Stimulated activated CD8-positive, alpha-beta memory T cell treated with anti-CD3 and anti-CD28 coated beads, Interleukin-2, amount 100 ng/mL, for 1 hour (primary cell): ENCODE results near the gene NWD2.

Experiments used
- DNase-seq, 2 donors: peaks; one replicate each; pipeline ENCODE4 v3.0.0-alpha.2; 2020; ENCODE audit warnings: low read depth in 2 of 2

The NWD2 gene

DNA sequence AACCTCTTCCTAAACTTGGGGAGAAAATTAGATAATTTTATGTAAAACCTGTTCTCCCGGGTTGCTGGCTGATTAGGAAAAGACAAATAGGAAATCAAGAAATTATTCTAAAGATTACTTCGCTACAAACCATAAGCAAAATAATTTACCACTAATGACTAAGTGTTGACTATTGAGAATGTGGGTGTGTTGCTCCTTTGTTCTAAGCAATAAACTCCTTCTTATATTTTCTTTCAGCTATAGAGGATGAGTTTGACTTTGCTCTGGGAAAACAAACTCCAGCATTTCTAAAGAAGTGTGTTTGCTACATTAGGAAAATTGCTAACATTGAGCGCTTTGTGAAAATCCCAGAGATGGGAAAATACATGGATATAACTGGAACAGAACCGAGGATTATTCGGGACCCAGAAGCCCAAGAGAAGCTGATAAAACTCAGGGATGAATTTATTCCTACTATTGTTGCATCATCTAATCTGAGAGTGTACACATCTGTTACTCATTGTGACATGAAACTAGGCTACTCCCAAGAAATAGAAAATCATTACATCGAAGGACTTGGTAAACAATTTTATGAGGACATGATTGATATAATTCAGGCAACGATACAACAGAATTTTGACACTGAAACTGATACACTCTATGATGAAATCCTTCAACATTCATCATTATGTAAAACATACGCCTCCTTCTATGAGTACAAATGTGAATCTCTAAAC lies 194.2 kb downstream of the NWD2 start:
- DNase-seq = no peak

DNA sequence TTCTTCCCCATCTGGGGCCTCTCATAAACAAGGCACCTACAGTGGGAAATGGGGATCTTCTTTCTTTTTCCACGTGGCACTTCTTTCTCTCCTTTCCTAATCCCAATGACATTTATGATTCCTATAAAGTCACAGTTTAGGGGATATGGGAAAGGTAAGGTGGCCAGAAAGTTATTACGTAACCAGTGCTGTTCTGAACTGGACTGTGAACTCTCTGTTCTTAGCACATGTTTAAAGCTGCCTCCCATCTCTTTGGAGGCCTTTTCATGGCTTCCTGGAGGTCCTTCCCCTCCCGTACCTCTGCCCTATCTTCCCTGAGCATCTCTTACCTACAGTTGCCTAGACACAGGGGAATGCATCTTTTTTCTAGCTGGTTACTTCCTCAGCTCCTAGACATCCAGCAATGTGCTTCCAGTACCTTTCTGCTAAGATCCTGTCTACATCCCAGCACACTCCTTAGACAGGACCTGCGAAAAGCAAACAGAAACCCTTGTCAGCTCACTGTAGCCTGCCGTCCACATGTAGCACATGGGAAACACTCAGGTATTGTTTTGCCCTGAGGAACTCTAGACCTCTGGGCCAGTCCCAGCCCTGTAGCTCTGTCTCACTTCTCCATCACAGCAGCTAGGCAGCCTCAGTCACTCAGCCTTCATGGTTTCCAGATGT lies 195.4 kb downstream of the NWD2 start:
- DNase-seq = no peak

DNA sequence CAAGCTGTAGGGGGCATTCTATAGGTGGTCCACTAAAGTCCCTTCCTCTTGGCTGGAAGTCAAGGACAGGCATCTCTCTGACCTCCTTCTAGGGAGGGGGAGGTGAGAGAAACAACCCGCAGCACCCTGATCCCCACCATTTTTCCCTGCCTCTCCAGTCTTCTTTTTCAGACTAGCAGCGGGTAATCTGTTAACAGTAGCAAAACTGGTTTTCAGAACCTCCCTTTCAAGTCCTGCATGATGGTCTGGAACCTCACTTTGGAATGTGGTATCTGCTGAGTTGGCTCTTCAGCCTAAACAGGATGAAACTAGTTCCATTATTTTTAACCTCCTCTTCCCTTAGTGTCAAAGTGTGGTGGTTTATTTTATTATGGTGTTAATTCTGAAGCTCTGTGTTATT lies 196.0 kb downstream of the NWD2 start:
- DNase-seq = no peak

DNA sequence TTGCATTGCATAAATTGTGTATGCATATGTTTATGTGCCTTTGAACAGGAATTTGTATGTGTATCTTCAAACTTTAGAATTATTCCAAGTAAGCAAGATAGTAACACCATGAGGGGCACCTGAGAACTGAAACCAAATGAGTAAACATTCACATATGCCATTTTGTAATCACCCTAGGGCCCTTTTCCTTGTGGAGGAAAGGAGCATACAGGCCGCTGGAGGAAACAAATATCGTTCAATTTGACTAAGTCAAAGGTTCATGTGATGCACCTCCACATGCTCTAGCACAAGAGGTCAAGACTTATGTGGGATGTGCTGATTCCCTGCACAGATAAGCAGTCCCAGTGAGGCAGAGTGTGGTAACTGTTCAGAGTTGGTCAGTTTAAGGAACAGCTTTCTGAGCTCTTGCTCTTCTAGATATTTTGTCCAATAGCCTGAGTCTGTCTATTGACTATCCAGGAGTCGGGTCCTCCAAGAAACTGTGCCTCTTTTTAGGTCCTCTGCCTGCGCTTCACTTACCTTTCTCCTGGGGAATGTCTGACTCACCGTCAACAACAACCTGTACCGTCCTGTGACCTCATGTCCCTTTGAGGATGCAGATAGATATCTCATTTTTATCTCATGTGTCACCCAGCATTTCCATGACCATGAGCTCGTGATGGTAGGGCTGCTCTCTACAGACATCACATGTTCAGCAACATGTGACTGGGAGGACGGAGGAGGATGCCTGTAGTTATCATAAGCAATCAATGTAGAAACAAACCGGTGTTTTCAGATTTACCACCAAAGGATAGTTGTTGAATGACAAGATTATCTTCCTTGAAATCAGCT lies 196.9 kb downstream of the NWD2 start:
- no peak for DNase-seq

- DNase-seq = no peak
Measured at GRCh38 chr4:37442062-37442323, 197.4 kb downstream of the NWD2 start.

- no peak for DNase-seq
Measured at GRCh38 chr4:37443137-37443536, 198.6 kb downstream of the NWD2 start.

GRCh38 chr4:37445023-37445422 lies 200.5 kb downstream of the NWD2 start:
- no peak for DNase-seq

- no peak for DNase-seq
Measured at GRCh38 chr4:37446016-37446415, 201.5 kb downstream of the NWD2 start.

GRCh38 chr4:37447886-37448285 lies 203.3 kb downstream of the NWD2 start:
- DNase-seq = no peak

- DNase-seq = no peak
Measured at GRCh38 chr4:37450309-37450708, 205.8 kb downstream of the NWD2 start.

- no peak for DNase-seq
Measured at GRCh38 chr4:37450911-37451310, 206.4 kb downstream of the NWD2 start.

GRCh38 chr4:37451656-37452055 lies 207.1 kb downstream of the NWD2 start:
- no peak for DNase-seq

GRCh38 chr4:37452952-37453280 lies 208.4 kb downstream of the NWD2 start:
- no peak for DNase-seq

DNA sequence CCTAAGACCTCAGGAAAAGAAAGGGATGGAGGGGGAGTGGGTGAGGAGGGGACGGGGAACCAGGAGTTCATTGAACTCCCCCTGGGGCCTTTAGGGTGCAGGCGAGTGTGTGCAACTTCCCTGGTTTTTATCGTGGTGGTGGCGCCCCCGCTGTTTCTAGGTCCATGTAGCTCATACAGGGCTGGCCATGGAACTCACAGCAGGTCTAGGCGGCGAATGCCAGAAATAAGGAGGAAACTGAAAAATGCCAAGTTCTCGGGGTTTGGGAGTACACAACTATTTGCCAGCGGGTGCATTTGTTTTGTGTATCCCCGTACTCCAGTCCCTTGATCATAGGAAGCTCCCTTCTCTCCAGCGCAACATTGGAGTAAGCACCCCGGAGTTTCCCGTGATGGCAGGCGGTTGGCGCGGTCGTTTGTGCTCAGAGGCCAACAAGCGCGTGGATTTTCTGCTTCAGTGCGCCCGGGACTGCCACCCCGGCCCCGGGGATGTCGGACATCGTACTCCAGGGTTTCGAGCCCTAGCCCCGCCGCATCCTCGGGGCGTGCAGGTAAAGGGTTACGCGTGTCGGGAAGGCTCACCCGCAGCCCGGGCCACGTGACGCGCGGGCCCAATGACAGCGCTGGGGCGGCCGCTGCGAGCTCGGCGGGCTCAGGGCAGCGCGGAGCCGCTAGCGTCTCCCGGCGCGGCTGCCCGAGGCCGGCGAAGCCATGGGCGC lies 208.9 kb downstream of the NWD2 start:
- peak in 1 of 2 donors; percentile 3 for DNase-seq

GRCh38 chr4:37453999-37454800 lies 209.7 kb downstream of the NWD2 start:
- DNase-seq = no peak

- no peak for DNase-seq
Measured at GRCh38 chr4:37455301-37456131, 211.0 kb downstream of the NWD2 start.

- DNase-seq = no peak
Measured at GRCh38 chr4:37461801-37462200, 217.3 kb downstream of the NWD2 start.

DNA sequence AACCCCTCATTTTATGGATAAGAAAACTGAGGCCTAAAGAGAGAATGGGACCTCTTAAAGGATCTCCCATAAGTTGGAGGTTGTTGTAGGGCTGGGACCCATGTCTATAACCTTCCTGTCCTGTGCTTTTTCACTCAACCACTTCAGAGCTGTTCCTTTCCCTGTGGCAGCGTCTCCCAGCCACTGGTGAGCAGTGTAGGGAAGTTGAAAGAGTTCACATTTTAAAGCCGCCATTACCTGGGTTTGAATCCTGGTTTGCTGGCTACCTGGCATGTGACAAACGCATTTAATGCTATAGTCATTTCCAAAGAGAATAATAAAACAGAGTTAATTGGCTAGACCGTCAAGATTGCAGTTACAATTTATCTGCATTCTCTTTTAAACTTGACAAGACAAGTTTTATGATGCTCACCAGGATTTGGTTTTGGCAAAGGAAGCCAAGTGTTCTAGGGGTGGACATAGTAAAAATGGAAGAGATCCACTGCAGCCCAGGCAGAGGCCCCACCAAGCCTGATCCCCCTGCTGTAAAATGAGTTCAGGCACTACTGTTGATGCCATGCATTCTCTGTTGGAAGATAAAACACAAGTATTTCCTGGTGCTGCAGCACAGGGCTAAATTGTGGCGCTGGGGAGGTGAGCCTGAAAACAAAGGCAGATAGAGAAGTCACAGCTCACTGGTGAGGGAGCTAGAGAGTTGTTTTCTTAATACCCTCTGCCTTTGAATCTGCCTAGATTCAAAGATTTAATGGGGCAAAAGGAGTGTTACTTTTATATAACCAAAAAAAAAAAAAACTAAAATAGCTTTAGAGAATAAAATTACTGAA lies 218.7 kb downstream of the NWD2 start:
- DNase-seq = no peak

DNA sequence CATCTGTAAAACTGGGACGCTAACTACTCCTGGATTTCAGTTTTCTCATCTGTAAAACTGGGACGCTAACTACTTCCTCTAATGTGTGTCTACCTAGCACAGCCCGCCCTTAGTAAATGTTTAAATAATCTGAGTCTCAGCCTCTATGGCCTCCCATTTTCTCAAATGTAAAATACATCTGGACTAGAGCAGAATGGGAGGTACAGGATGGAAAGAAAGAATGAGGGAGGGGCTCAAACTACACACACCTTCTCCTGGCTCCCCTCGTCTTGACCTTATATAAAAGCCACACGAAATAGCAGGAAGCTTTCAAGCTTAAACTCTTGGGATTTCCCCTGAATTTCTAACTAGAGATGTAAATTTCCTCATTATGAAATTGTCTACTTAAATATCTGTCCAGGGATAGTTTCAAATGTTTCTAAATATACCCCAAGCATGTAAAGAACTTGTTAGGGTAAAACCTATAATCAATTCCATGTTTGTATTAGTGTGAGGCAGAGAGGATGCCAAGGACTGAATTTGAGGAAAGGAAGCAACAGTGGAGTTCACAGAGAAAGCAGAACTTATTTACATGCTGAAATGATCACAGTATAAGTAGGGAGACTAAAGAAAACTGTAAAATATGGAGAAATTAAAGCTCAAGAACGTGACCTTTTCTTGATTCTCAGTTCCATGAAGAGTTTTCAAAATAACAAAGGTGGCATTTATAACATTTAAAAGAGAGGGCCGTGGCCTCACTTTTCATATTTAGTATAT lies 220.0 kb downstream of the NWD2 start:
- DNase-seq = no peak
